ENCODE measurements around the gene RNF123. TPM values are rescaled to one million over a fixed set of nuclear protein-coding genes. Genes with fewer than 3 reads are reported as not detected.

Gene RNF123
- total RNA-seq, 6 experiments from 2014 or later, result 35.3 to 44.2 (median 39.8) TPM

- Mint-ChIP-seq H3K36me3 (ENCODE audit: low read depth) (no peaks in the 10 kb centered on the region), H3K4me1 (ENCODE audit: low read depth) (peaks cover 1% of the 10 kb centered on the region), H3K27ac (no peak overlapping the region), H3K27me3 (ENCODE audit: insufficient read depth) (peaks cover 8% of the 10 kb centered on the region), H3K9me3 (no peaks in the 10 kb centered on the region), H3K4me3 (no peak overlapping the region)
- no peak for TF ChIP-seq CTCF (IDR thresholded peaks at IDR 0.05)
- DNase-seq, result no peak
Observed at GRCh38 chr3:49712631-49713317, 23.4 kb downstream of the RNF123 start.

GRCh38 chr3:49713336-49714105, 24.2 kb downstream of the RNF123 start:
- no peak for TF ChIP-seq CTCF (IDR thresholded peaks at IDR 0.05)
- H3K27me3 Mint-ChIP-seq (ENCODE audit: insufficient read depth), result peaks cover 8% of the 10 kb centered on the region
- H3K4me3 Mint-ChIP-seq, result no peak overlapping the region
- H3K4me1 Mint-ChIP-seq (ENCODE audit: low read depth), result peaks cover 2% of the 10 kb centered on the region
- no peak for DNase-seq
- H3K9me3 Mint-ChIP-seq, result peaks cover under 1% of the 10 kb centered on the region; the same call in 1 of the 2 replicates
- no peak overlapping the region for H3K27ac Mint-ChIP-seq
- H3K36me3 Mint-ChIP-seq (ENCODE audit: low read depth), result peaks cover 2% of the 10 kb centered on the region

GRCh38 chr3:49714728-49715550, 25.6 kb downstream of the RNF123 start:
- Mint-ChIP-seq H3K4me1 (ENCODE audit: low read depth) (peaks cover 16% of the 10 kb centered on the region), H3K27ac (no peak overlapping the region; the same call in 1 of the 2 replicates), H3K36me3 (ENCODE audit: low read depth) (peaks cover 15% of the 10 kb centered on the region), H3K9me3 (peaks cover 5% of the 10 kb centered on the region; the same call in 1 of the 2 replicates), H3K4me3 (no peak overlapping the region), H3K27me3 (ENCODE audit: insufficient read depth) (peaks cover 12% of the 10 kb centered on the region)
- DNase-seq, result no peak
- no peak for TF ChIP-seq CTCF (IDR thresholded peaks at IDR 0.05)

GRCh38 chr3:49715611-49716121, 26.3 kb downstream of the RNF123 start:
- peaks cover 17% of the 10 kb centered on the region for H3K4me1 Mint-ChIP-seq (ENCODE audit: low read depth)
- H3K27me3 Mint-ChIP-seq (ENCODE audit: insufficient read depth), result peaks cover 12% of the 10 kb centered on the region
- DNase-seq, result no peak
- peaks cover 18% of the 10 kb centered on the region for H3K36me3 Mint-ChIP-seq (ENCODE audit: low read depth)
- no peak overlapping the region for H3K4me3 Mint-ChIP-seq
- no peak overlapping the region for H3K27ac Mint-ChIP-seq
- no peak for TF ChIP-seq CTCF (IDR thresholded peaks at IDR 0.05)
- peaks cover 5% of the 10 kb centered on the region; the same call in 1 of the 2 replicates for H3K9me3 Mint-ChIP-seq

- no peak for DNase-seq
- H3K36me3 Mint-ChIP-seq (ENCODE audit: low read depth), result peaks cover 23% of the 10 kb centered on the region
- H3K4me1 Mint-ChIP-seq (ENCODE audit: low read depth), result peaks cover 17% of the 10 kb centered on the region
- peaks cover 5% of the 10 kb centered on the region; the same call in 1 of the 2 replicates for H3K9me3 Mint-ChIP-seq
- peaks cover 16% of the 10 kb centered on the region for H3K27me3 Mint-ChIP-seq (ENCODE audit: insufficient read depth)
- no peak for TF ChIP-seq CTCF (IDR thresholded peaks at IDR 0.05)
- no peak overlapping the region for H3K4me3 Mint-ChIP-seq
- no peak overlapping the region for H3K27ac Mint-ChIP-seq
Observed at GRCh38 chr3:49716169-49716568, 26.8 kb downstream of the RNF123 start.
